ENCODE measurements around the gene POU4F2. TPM values are rescaled to one million over a fixed set of nuclear protein-coding genes. Genes with fewer than 3 reads are reported as not detected.
"Not testable (repeated sequence)": the region's sequence is repeated elsewhere in the genome, so short reads cannot be mapped to it uniquely, and the experiment has no call there.

Gene POU4F2
- total RNA-seq, 1 experiment from 2014 or later: not detected

DNA sequence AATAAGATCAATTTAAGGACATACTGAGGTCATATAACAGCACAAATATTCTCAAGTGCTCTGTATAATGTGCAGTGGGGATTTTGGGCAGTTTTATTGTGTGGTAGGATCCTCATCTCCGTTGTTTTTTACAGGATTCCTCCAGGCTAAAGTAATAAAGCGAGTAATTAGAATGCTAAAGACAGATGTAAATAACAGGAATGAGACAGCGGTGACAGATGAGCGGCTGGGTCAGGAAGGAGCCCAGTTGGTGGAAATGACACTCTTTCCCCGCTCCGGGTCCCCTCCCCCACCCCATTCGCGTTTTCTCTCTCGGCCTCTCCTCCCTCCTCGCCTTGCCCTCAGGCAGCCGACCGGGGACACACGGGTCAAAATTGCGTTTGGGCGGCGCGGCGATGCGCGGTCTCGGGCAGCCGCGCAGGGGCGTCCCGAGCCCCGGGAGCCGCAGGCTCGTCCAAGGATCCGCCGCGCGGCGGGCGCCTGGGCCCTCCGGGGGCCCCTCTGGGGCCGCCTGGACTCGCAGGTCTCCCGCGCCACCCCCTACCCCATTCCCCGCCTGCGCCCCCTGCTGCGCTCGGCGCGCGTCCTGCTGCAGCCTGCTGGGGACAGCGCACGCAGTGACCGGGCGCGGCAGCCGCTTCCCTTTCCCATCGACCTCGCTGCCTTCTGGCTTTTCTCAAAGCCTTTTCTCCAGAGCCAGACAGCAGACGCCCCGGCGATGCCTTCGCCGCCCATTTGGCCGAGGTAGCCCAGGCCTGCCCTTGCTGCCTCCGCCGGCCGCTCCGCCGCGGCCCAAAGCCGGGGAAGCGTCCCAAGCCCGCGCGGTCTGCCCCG lies 16.2 kb downstream of the POU4F2 start:
- DNase-seq (ENCODE audit: low read depth): peak; percentile 1

GRCh38 chr4:146655521-146655856 lies 16.8 kb downstream of the POU4F2 start:
- no peak for DNase-seq (ENCODE audit: low read depth)

DNA sequence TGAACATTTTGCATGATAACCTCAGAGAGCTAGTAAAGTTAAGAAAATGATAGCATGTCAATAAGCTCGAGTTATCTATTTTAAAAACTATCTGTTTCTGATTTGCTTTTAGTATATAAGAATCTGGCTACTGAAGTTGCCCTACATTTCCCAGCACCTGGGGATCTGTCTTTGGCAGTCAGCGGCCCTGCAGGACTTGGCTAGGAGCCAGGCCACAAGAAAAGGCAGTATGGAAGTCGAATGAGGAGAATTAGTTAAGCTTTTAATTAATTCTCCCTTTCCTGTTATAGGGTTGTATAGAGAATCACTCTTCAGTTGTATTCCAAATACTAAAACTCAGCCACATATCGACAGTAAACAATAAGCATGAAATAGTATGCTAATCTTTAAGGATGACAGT lies 22.7 kb downstream of the POU4F2 start:
- no peak for DNase-seq (ENCODE audit: low read depth)

DNA sequence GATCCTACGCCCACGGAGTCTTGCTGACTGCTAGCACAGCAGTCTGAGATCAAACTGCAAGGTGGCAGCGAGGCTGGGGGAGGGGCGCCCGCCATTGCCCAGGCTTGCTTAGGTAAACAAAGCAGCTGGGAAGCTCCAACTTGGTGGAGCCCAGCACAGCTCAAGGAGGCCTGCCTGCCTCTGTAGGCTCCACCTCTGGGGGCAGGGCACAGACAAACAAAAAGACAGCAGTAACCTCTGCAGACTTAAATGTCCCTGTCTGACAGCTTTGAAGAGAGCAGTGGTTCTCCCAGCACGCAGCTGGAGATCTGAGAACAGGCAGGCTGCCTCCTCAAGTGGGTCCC lies 25.2 kb downstream of the POU4F2 start:
- DNase-seq (ENCODE audit: low read depth): not testable (repeated sequence)

DNA sequence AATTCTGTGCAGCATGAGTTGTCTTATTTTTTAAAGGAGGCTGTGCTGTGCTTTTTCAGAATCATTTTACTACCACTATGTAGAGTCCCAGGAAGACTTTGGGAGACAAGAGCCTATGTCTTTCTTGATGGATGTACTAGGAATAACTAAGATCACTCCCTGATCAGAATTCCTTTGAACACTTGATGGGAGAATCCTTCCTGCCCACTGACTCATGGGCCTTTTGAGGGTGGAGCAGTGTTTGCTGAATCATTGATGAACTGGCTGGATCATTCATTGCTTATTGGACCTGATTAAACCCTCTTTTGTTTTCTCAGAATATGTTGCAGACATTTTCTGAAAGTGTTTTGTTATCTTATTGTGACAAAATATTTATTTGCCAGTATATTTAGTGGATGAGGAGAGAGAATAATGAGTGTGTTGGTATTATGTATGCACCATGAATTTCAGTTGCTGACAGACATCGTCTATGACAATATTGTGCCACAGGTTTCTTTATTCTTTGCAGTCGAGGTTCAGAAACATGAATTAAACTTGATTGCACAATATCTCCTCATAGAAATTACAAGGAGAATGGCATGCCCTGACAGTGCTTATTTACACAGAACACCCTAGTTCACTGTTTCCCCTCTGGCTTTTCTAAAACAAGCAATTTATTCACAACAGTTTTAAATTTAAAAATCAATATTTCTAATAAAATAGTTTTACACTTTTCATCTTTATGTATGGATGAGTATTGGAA lies 36.3 kb downstream of the POU4F2 start:
- no peak for DNase-seq (ENCODE audit: low read depth)

Other genes with a start within 250 kb of the POU4F2 start
- gene SLC10A7, start 117.0 kb upstream of the POU4F2 start, total RNA-seq (2014; rRNA removed; shearing (Covaris generic)): 8.7 and 10.3 TPM in 2 replicates